ENCODE data around the gene ABCF3. TPM values are rescaled to one million over a fixed set of nuclear protein-coding genes. Genes with fewer than 3 reads are reported as not detected.

The ABCF3 gene, protein sequence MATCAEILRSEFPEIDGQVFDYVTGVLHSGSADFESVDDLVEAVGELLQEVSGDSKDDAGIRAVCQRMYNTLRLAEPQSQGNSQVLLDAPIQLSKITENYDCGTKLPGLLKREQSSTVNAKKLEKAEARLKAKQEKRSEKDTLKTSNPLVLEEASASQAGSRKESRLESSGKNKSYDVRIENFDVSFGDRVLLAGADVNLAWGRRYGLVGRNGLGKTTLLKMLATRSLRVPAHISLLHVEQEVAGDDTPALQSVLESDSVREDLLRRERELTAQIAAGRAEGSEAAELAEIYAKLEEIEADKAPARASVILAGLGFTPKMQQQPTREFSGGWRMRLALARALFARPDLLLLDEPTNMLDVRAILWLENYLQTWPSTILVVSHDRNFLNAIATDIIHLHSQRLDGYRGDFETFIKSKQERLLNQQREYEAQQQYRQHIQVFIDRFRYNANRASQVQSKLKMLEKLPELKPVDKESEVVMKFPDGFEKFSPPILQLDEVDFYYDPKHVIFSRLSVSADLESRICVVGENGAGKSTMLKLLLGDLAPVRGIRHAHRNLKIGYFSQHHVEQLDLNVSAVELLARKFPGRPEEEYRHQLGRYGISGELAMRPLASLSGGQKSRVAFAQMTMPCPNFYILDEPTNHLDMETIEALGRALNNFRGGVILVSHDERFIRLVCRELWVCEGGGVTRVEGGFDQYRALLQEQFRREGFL
- 32.4 and 49.4 TPM in 2 replicates for total RNA-seq (ENCODE audit: low replicate concordance)

GRCh38 chr3:184186184-184186901 lies at the start of gene ABCF3:
Gene ABCF3, plus strand, starts transcription at chr3:184186199. Its CDS starts 9 bp downstream, at chr3:184186208.
- TF ChIP-seq, protein P1, sequence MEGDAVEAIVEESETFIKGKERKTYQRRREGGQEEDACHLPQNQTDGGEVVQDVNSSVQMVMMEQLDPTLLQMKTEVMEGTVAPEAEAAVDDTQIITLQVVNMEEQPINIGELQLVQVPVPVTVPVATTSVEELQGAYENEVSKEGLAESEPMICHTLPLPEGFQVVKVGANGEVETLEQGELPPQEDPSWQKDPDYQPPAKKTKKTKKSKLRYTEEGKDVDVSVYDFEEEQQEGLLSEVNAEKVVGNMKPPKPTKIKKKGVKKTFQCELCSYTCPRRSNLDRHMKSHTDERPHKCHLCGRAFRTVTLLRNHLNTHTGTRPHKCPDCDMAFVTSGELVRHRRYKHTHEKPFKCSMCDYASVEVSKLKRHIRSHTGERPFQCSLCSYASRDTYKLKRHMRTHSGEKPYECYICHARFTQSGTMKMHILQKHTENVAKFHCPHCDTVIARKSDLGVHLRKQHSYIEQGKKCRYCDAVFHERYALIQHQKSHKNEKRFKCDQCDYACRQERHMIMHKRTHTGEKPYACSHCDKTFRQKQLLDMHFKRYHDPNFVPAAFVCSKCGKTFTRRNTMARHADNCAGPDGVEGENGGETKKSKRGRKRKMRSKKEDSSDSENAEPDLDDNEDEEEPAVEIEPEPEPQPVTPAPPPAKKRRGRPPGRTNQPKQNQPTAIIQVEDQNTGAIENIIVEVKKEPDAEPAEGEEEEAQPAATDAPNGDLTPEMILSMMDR (IDR thresholded peaks at IDR 0.05; ENCODE audit: insufficient read depth, low read length) = no peak
- peak; percentile 58 for DNase-seq (ENCODE audit: low read depth)
- peak within 1 kb of the TSS; percentile 100 for H3K4me3 ChIP-seq (ENCODE audit: low read depth, low read length)

DNA sequence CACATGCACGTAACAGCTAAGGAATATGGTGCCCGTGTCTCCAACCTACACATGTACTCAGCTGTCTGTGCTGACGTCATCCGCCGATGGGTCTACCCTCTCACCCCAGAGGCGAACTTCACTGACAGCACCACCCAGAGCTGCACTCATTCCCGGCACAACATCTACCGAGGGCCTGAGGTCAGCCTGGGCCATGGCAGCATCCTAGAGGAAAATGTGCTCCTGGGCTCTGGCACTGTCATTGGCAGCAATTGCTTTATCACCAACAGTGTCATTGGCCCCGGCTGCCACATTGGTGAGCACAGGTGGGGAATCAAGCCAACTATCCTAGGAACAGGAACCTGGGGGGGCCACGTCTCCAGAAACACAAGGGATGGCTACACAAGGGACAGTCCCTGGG lies 45.6 kb upstream of the ABCF3 start:
- TF ChIP-seq, protein P1 (IDR thresholded peaks at IDR 0.05; ENCODE audit: insufficient read depth, low read length) = no peak
- DNase-seq (ENCODE audit: low read depth) = no peak
- no peak overlapping the region for H3K4me3 ChIP-seq (ENCODE audit: low read depth, low read length)

GRCh38 chr3:184142199-184142598 lies 43.8 kb upstream of the ABCF3 start:
- no peak overlapping the region for H3K4me3 ChIP-seq (ENCODE audit: low read depth, low read length)
- TF ChIP-seq, protein P1 (IDR thresholded peaks at IDR 0.05; ENCODE audit: insufficient read depth, low read length) = no peak
- DNase-seq (ENCODE audit: low read depth) = no peak

GRCh38 chr3:184143327-184143726 lies 42.7 kb upstream of the ABCF3 start:
- TF ChIP-seq, protein P1 (IDR thresholded peaks at IDR 0.05; ENCODE audit: insufficient read depth, low read length) = no peak
- H3K4me3 ChIP-seq (ENCODE audit: low read depth, low read length) = no peak overlapping the region
- no peak for DNase-seq (ENCODE audit: low read depth)

GRCh38 chr3:184144505-184144904 lies 41.5 kb upstream of the ABCF3 start:
- TF ChIP-seq, protein P1 (IDR thresholded peaks at IDR 0.05; ENCODE audit: insufficient read depth, low read length) = no peak
- no peak overlapping the region for H3K4me3 ChIP-seq (ENCODE audit: low read depth, low read length)
- DNase-seq (ENCODE audit: low read depth) = no peak

DNA sequence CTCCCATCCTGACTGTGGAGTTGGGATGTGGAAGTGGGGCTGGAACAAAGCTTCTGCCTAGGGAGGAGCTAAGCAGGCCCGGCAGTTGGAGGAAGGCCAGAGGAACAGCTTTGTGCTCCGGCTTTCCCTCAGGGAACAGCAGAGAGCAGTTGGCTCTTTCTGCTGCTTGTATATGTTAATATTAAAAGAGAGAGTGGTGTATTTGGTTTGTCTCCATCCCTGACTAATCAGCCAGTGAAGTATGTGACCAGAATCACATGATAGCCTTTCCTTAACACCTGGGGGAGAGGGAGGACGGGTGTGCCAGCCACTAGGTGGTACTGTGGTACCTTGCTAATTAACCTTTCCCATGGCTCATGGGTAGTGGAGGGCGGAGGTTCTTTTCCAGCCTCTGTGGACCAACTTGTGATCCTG lies 40.9 kb upstream of the ABCF3 start:
- peak; percentile 76 for DNase-seq (ENCODE audit: low read depth)
- no peak overlapping the region for H3K4me3 ChIP-seq (ENCODE audit: low read depth, low read length)
- TF ChIP-seq, protein P1 (IDR thresholded peaks at IDR 0.05; ENCODE audit: insufficient read depth, low read length) = peak; percentile 55
